Keratinocyte (primary cell): ENCODE results near the gene ARL3.
A peak's percentile ranks its signal among the peaks of the same experiment; 100 is the strongest.

ENCODE experiments used
- CTCF ChIP-seq, 3 experiments: IDR thresholded peaks in 1 of 3; conservative IDR thresholded peaks in 1 of 3; optimal IDR thresholded peaks in 1 of 3; 2 replicates in 2 of 3; 3 replicates in 1 of 3; pipeline versions ENCODE3 to v1.5.1; 2011; ENCODE audit warnings: low read length in 3 of 3, mild to moderate bottlenecking in 3 of 3, moderate library complexity in 2 of 3, control low read depth in 1 of 3, inconsistent platforms in 1 of 3; ENCODE audit not compliant: insufficient read depth in 2 of 3; ENCODE audit errors: extremely low read depth in 1 of 3
- EZH2 ChIP-seq: IDR thresholded peaks from one replicate; pipeline ENCODE4 v1.6.1; 2012; ENCODE audit warnings: inconsistent platforms, mild to moderate bottlenecking, low read length, moderate library complexity

- TF ChIP-seq CTCF (optimal IDR thresholded peaks at IDR 0.05 in 1 of 3, IDR thresholded peaks at IDR 0.05 in 1 of 3, conservative IDR thresholded peaks at IDR 0.05 in 1 of 3; ENCODE audit: extremely low read depth in 1 of 3, insufficient read depth in 2 of 3, low read length in 3 of 3) (peak; percentile 40 to 78 (median 75)), EZH2 (no peak)
These were observed 35.3 kb downstream of the ARL3 start for GRCh38 chr10:102678842-102679289.
